CD14-positive monocyte (primary cell): Measurements from ENCODE around the gene ACTG1. TPM values are rescaled to one million over a fixed set of nuclear protein-coding genes. Genes with fewer than 3 reads are reported as not detected.

Source experiments
- DNase-seq, 3 donors: peaks; one replicate each; pipeline ENCODE4 v3.0.0-alpha.2; 2011 to 2022
- H2AFZ ChIP-seq: 2 replicates; pipeline ENCODE4 v1.6.0; 2012; ENCODE audit warnings: mild to moderate bottlenecking, low read depth, low read length, inconsistent platforms; ENCODE audit not compliant: insufficient read depth, poor library complexity, severe bottlenecking
- H3K27ac ChIP-seq, 2 donors: 1 replicate in 1 of 2; 2 replicates in 1 of 2; pipeline ENCODE4 v1.5.1; 2012 to 2013; ENCODE audit warnings: low read length in 2 of 2, control low read depth in 1 of 2, inconsistent platforms in 1 of 2, low read depth in 1 of 2, mild to moderate bottlenecking in 1 of 2
- H3K27me3 ChIP-seq, 2 donors: one replicate each; pipeline versions ENCODE4 v1.6.0 to v1.6.1; 2011 to 2013; ENCODE audit warnings: low read length in 2 of 2; ENCODE audit not compliant: control insufficient read depth in 2 of 2, insufficient read depth in 2 of 2
- H3K36me3 ChIP-seq, 2 donors: replicated peaks in 1 of 2; 1 replicate in 1 of 2; 2 replicates in 1 of 2; pipeline versions ENCODE4 v1.5.1 to v1.6.1; 2012 to 2013; ENCODE audit warnings: low read length in 2 of 2, control low read depth in 1 of 2, inconsistent platforms in 1 of 2, mild to moderate bottlenecking in 1 of 2; ENCODE audit not compliant: insufficient read depth in 2 of 2, control insufficient read depth in 1 of 2
- H3K4me1 ChIP-seq, 2 donors: 1 replicate in 1 of 2; 2 replicates in 1 of 2; pipeline versions ENCODE4 v1.5.1 to v1.6.1; 2012 to 2013; ENCODE audit warnings: low read length in 2 of 2, control low read depth in 1 of 2, inconsistent platforms in 1 of 2, mild to moderate bottlenecking in 1 of 2, moderate library complexity in 1 of 2; ENCODE audit not compliant: insufficient read depth in 2 of 2, control insufficient read depth in 1 of 2
- H3K4me2 ChIP-seq: replicated peaks from 2 replicates; pipeline ENCODE3; 2012; ENCODE audit warnings: low read length, moderate library complexity, mild to moderate bottlenecking; ENCODE audit not compliant: poor library complexity, severe bottlenecking; ENCODE audit errors: extremely low read depth
- H3K4me3 ChIP-seq, 3 experiments: fragments of 200-600 bp in 1 of 3; sonication (generic) in 1 of 3; replicated peaks in 1 of 3; 1 replicate in 2 of 3; 2 replicates in 1 of 3; pipeline ENCODE4 v1.5.1; 2011 to 2013; ENCODE audit warnings: low read length in 3 of 3, mild to moderate bottlenecking in 3 of 3, control low read depth in 2 of 3, low read depth in 2 of 3, inconsistent platforms in 1 of 3, moderate library complexity in 1 of 3
- H3K79me2 ChIP-seq: 2 replicates; pipeline ENCODE4 v1.6.0; 2012; ENCODE audit warnings: mild to moderate bottlenecking, control low read depth, inconsistent platforms, low read length, moderate library complexity; ENCODE audit not compliant: insufficient read depth
- H3K9ac ChIP-seq: 2 replicates; pipeline ENCODE4 v1.6.0; 2017; ENCODE audit warnings: low read length, mild to moderate bottlenecking; ENCODE audit not compliant: insufficient read depth, poor library complexity, severe bottlenecking
- H3K9me3 ChIP-seq, 2 donors: replicated peaks in 1 of 2; 1 replicate in 1 of 2; 2 replicates in 1 of 2; pipeline versions ENCODE4 v1.5.1 to v1.6.1; 2012 to 2013; ENCODE audit warnings: low read length in 2 of 2, control low read depth in 1 of 2; ENCODE audit not compliant: control insufficient read depth in 1 of 2, insufficient read depth in 1 of 2
- H4K20me1 ChIP-seq: 2 replicates; pipeline ENCODE4 v1.6.0; 2012; ENCODE audit warnings: mild to moderate bottlenecking, low read length, control low read depth, moderate library complexity; ENCODE audit not compliant: insufficient read depth
- H3K27ac Mint-ChIP-seq, 7 donors: one replicate each; pipeline ENCODE4 v1.8.0; 2020; ENCODE audit warnings: mild to moderate bottlenecking in 7 of 7, mixed read lengths in 7 of 7, moderate library complexity in 6 of 7, inconsistent platforms in 2 of 7
- H3K27me3 Mint-ChIP-seq, 3 donors: one replicate each; pipeline ENCODE4 v1.8.0; 2021 to 2022; ENCODE audit warnings: low read depth in 3 of 3, mild to moderate bottlenecking in 3 of 3, mixed read lengths in 3 of 3, moderate library complexity in 3 of 3, inconsistent platforms in 1 of 3
- H3K36me3 Mint-ChIP-seq, 2 donors: one replicate each; pipeline ENCODE4 v1.8.0; 2020; ENCODE audit warnings: mixed read lengths in 2 of 2, inconsistent platforms in 1 of 2, mild to moderate bottlenecking in 1 of 2
- H3K4me1 Mint-ChIP-seq: one replicate; pipeline ENCODE4 v1.8.0; 2020; ENCODE audit warnings: mild to moderate bottlenecking, mixed read lengths
- H3K4me3 Mint-ChIP-seq, 2 donors: one replicate each; pipeline ENCODE4 v1.8.0; 2020; ENCODE audit warnings: mild to moderate bottlenecking in 2 of 2, mixed read lengths in 2 of 2, moderate library complexity in 1 of 2
- H3K9me3 Mint-ChIP-seq, 7 donors: one replicate each; pipeline ENCODE4 v1.8.0; 2020 to 2022; ENCODE audit warnings: mixed read lengths in 7 of 7, mild to moderate bottlenecking in 6 of 7, moderate library complexity in 6 of 7, inconsistent platforms in 2 of 7
- CTCF ChIP-seq: fragments of 200-600 bp; IDR thresholded peaks from one replicate; pipeline ENCODE4 v1.8.0; 2022; ENCODE audit warnings: antibody characterized with exemption, mild to moderate bottlenecking
- WGBS: methylation state at CpG from one replicate; pipeline ENCODE4 v1.1.5; 2013; ENCODE audit warnings: missing lambda C conversion rate; ENCODE audit not compliant: insufficient coverage; 5-methylcytosine and 5-hydroxymethylcytosine counted together
- intact Hi-C, 2 donors: fragments of 100-400 bp; cut with micrococcal nuclease; formaldehyde crosslinking; loops; one replicate each; pipeline versions ENCODE4 v1.15.0 to v1.15.1; 2023
- polyA plus RNA-seq, 3 donors: library from polyadenylated mRNA; depleted of rRNA in 1 of 3; unstranded in 2 of 3; stranded (reverse) in 1 of 3; fragments of 300-500 nt in 2 of 3; fragments of >200 nt in 1 of 3; fragmentation: Illumina TruSeq in 2 of 3; gene quantifications; 1 replicate in 2 of 3; 2 replicates in 1 of 3; pipeline ENCODE4 v1.2.3, GENCODE V29; 2012 to 2021

The ACTG1 gene
- polyA plus RNA-seq, 3 donors: 1,133 to 3,195 (median 1,620) TPM

- Histone ChIP-seq H3K27me3 (no peaks in the 10 kb centered on the region), H3K79me2 (peaks cover 4% of the 10 kb centered on the region), H3K36me3 (peaks cover 88 to 92% of the 10 kb centered on the region in 2 donors), H3K9ac (no peak overlapping the region), H3K4me1 (no peaks in the 10 kb centered on the region), H3K27ac (no peak overlapping the region), H2AFZ (no peak overlapping the region), H4K20me1 (peaks cover 4% of the 10 kb centered on the region), H3K4me2 (no peak overlapping the region), H3K9me3 (no peaks in the 10 kb centered on the region), H3K4me3 (no peak overlapping the region)
- Mint-ChIP-seq H3K9me3 (no peaks in the 10 kb centered on the region), H3K4me3 (no peak overlapping the region), H3K4me1 (no peaks in the 10 kb centered on the region), H3K27ac (no peak overlapping the region), H3K36me3 (peaks cover 56 to 94% of the 10 kb centered on the region in 2 donors), H3K27me3 (no peaks in the 10 kb centered on the region)
- DNase-seq: no peak
- TF ChIP-seq CTCF: no peak
- intact Hi-C loops: no loop called here
- WGBS: 98% methylated on average over 10 of the region's 16 CpGs
These were observed 31.8 kb upstream of the ACTG1 start for GRCh38 chr17:81544281-81544974.

DNA sequence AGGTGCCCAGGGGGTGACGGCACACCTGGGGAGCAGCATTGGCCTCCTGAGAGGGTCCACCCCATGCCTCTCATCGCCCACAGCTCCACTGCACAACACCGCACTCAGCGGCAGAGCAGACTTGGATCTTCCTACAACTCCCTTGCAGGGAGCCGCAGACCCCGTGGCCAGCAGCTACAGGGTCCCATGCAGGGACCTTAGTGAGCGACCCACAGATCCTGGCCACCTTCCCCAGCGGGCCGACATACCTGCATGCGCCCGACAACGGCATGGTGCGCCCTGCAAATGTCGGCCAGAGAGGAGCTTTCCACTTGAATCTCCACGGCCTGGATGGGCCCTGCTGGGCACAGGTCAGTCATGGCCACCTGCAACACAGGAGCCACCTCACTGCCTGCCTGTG is 31.2 kb upstream of the ACTG1 start:
- WGBS: over 99% methylated on average over 15 of the region's 15 CpGs
- H3K27ac Mint-ChIP-seq: no peak overlapping the region
- H3K36me3 Mint-ChIP-seq: peaks cover 51 to 92% of the 10 kb centered on the region in 2 donors
- no peak overlapping the region for H3K4me3 ChIP-seq
- H3K9ac ChIP-seq: no peak overlapping the region
- no peak for TF ChIP-seq CTCF
- DNase-seq: no peak
- H3K4me1 Mint-ChIP-seq: no peaks in the 10 kb centered on the region
- H3K27ac ChIP-seq: no peak overlapping the region
- no peak overlapping the region for H3K4me3 Mint-ChIP-seq
- no peak overlapping the region for H3K4me2 ChIP-seq
- H2AFZ ChIP-seq: no peak overlapping the region
- intact Hi-C loops: no loop called here
- no peaks in the 10 kb centered on the region for H3K27me3 ChIP-seq
- no peaks in the 10 kb centered on the region for H3K9me3 Mint-ChIP-seq
- H3K79me2 ChIP-seq: no peaks in the 10 kb centered on the region
- H3K4me1 ChIP-seq: no peaks in the 10 kb centered on the region
- H4K20me1 ChIP-seq: no peaks in the 10 kb centered on the region
- H3K27me3 Mint-ChIP-seq: no peaks in the 10 kb centered on the region
- H3K36me3 ChIP-seq: peaks cover 89 to 94% of the 10 kb centered on the region in 2 donors
- H3K9me3 ChIP-seq: no peaks in the 10 kb centered on the region
